T-helper 1 cell treated with Interleukin-12 subunit alpha and Interleukin-12 subunit beta and Interleukin-4 antibody, amounts not matched to agents 30 μg/mL and 1 μg/mL, for 36 hours (primary cell): ENCODE results near the gene PYGO1.
"Not testable (repeated sequence)": the region's sequence is repeated elsewhere in the genome, so short reads cannot be mapped to it uniquely, and the experiment has no call there.

ENCODE experiments used
- H3K27ac Mint-ChIP-seq: one replicate; pipeline ENCODE4 v1.8.0; 2021; ENCODE audit warnings: mild to moderate bottlenecking, mixed read lengths
- H3K27me3 Mint-ChIP-seq: one replicate; pipeline ENCODE4 v1.8.0; 2021; ENCODE audit warnings: low read depth, mixed read lengths
- H3K36me3 Mint-ChIP-seq: one replicate; pipeline ENCODE4 v1.8.0; 2021; ENCODE audit warnings: low read depth, mixed read lengths
- H3K4me1 Mint-ChIP-seq: one replicate; pipeline ENCODE4 v1.8.0; 2021; ENCODE audit warnings: low read depth, mixed read lengths
- H3K4me3 Mint-ChIP-seq: one replicate; pipeline ENCODE4 v1.8.0; 2021; ENCODE audit warnings: mild to moderate bottlenecking, moderate library complexity, mixed read lengths
- H3K9me3 Mint-ChIP-seq: one replicate; pipeline ENCODE4 v1.8.0; 2021; ENCODE audit warnings: mixed read lengths

The PYGO1 gene

GRCh38 chr15:55535436-55535835, 52.7 kb downstream of the PYGO1 start:
- H3K27me3 Mint-ChIP-seq = peaks cover 12% of the 10 kb centered on the region
- H3K27ac Mint-ChIP-seq = no peak overlapping the region
- H3K36me3 Mint-ChIP-seq = no peaks in the 10 kb centered on the region
- no peaks in the 10 kb centered on the region for H3K4me1 Mint-ChIP-seq
- H3K9me3 Mint-ChIP-seq = no peaks in the 10 kb centered on the region
- no peak overlapping the region for H3K4me3 Mint-ChIP-seq

DNA sequence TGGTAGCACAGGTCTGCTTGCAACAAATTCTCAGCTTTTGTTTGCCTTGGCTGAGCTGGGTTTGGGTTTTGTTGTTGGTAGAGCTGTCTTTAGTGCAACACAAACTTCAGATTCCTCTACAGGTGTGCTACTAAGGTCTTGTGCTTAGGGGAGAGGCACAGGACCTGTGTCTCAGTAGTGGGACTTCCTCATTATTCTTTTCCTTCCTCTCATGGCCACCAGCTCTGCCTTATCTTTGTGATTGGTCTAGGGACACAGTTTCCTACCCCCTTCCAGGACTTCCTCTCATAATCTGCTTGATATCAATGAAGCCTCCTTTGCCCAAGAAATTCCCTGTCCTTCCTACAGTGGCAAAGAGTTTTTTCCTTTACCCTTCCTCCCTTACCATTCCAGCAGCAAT, 55.2 kb downstream of the PYGO1 start:
- no peaks in the 10 kb centered on the region for H3K36me3 Mint-ChIP-seq

GRCh38 chr15:55530861-55531313, 57.3 kb downstream of the PYGO1 start:
- no peaks in the 10 kb centered on the region for H3K9me3 Mint-ChIP-seq
- H3K4me1 Mint-ChIP-seq = peaks cover 2% of the 10 kb centered on the region
- no peak overlapping the region for H3K4me3 Mint-ChIP-seq
- no peak overlapping the region for H3K27ac Mint-ChIP-seq
- peaks cover 3% of the 10 kb centered on the region for H3K27me3 Mint-ChIP-seq
- H3K36me3 Mint-ChIP-seq = no peaks in the 10 kb centered on the region

More for the DNA sequence above, 55.2 kb downstream of the PYGO1 start:
- H3K9me3 Mint-ChIP-seq = no peaks in the 10 kb centered on the region
- H3K4me1 Mint-ChIP-seq = no peaks in the 10 kb centered on the region
- no peak overlapping the region for H3K27ac Mint-ChIP-seq
- H3K4me3 Mint-ChIP-seq = no peak overlapping the region
- peaks cover 3% of the 10 kb centered on the region for H3K27me3 Mint-ChIP-seq

- Mint-ChIP-seq H3K27ac (no peak overlapping the region), H3K4me3 (no peak overlapping the region), H3K36me3 (no peaks in the 10 kb centered on the region), H3K27me3 (peaks cover 9% of the 10 kb centered on the region), H3K9me3 (no peaks in the 10 kb centered on the region), H3K4me1 (peaks cover 2% of the 10 kb centered on the region)
These were observed 59.3 kb downstream of the PYGO1 start for GRCh38 chr15:55528812-55529211.

DNA sequence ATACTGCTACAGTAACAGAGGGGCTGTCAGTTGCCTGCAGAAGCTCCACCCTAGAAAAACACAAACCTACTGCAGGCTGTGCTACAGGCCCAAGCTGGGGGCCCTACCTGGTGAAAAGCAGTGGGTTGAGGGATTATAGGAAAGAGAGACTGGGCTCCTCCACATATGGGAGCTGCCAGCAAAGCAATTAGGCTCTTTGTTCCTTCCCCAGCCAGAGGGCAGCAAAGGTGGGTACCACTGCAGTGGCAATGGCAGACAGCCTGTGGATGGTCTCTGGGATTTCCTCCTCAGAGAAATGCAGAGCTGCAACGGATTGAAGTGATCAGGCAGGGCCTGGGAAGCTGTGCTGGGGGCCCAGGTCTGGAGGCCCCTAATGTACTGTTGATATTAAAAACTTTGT, 61.0 kb downstream of the PYGO1 start:
- peaks cover 2% of the 10 kb centered on the region for H3K4me1 Mint-ChIP-seq
- H3K4me3 Mint-ChIP-seq = no peak overlapping the region
- H3K27ac Mint-ChIP-seq = no peak overlapping the region
- peaks cover 9% of the 10 kb centered on the region for H3K27me3 Mint-ChIP-seq
- no peaks in the 10 kb centered on the region for H3K9me3 Mint-ChIP-seq
- no peaks in the 10 kb centered on the region for H3K36me3 Mint-ChIP-seq

- peaks cover 9% of the 10 kb centered on the region for H3K27me3 Mint-ChIP-seq
- no peaks in the 10 kb centered on the region for H3K9me3 Mint-ChIP-seq
- no peaks in the 10 kb centered on the region for H3K36me3 Mint-ChIP-seq
- no peak overlapping the region for H3K27ac Mint-ChIP-seq
- no peak overlapping the region for H3K4me3 Mint-ChIP-seq
- peaks cover 2% of the 10 kb centered on the region for H3K4me1 Mint-ChIP-seq
These were observed 61.5 kb downstream of the PYGO1 start for GRCh38 chr15:55526559-55527036.

DNA sequence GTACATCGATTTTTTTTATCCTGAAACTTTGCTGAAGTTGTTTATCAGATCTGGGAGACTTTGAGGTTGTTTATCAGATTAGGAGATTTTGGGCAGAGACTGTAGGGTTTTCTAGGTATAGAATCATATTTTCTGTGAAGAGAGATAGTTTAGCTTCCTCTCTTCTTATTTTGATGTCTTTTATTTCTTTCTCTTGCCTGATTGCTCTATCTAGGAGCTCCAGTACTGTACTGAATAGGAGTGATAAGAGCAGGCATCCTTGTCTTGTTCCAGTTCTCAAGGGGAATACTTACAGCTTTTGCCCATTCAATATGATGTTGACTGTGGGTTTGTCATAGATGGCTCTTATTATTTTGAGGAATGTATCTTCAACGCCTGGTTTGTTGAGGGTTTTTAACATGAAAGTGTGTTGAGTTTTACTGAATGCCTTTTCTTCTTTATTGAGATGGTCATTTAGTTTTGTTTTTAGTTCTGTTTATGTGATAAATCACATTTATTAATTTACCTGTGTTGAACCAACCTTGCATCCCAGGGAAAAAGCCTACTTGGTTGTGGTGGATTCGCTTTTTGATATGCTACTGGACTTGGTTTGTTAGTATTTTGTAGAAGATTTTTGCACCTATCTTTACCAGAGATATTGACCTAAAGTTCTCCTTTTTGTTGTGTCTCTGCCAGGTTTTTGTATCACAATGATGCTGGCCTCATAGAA, 65.2 kb downstream of the PYGO1 start:
- no peaks in the 10 kb centered on the region for H3K9me3 Mint-ChIP-seq
- H3K36me3 Mint-ChIP-seq = no peaks in the 10 kb centered on the region

GRCh38 chr15:55518641-55519040, 69.5 kb downstream of the PYGO1 start:
- Mint-ChIP-seq H3K36me3 (no peaks in the 10 kb centered on the region), H3K27ac (no peak overlapping the region), H3K27me3 (peaks cover 3% of the 10 kb centered on the region), H3K4me3 (no peak overlapping the region), H3K9me3 (no peaks in the 10 kb centered on the region), H3K4me1 (no peaks in the 10 kb centered on the region)

More for the DNA sequence above, 65.2 kb downstream of the PYGO1 start:
- H3K4me1 Mint-ChIP-seq = peaks cover 2% of the 10 kb centered on the region
- H3K4me3 Mint-ChIP-seq = no peak overlapping the region
- peaks cover 8% of the 10 kb centered on the region for H3K27me3 Mint-ChIP-seq
- H3K27ac Mint-ChIP-seq = no peak overlapping the region

DNA sequence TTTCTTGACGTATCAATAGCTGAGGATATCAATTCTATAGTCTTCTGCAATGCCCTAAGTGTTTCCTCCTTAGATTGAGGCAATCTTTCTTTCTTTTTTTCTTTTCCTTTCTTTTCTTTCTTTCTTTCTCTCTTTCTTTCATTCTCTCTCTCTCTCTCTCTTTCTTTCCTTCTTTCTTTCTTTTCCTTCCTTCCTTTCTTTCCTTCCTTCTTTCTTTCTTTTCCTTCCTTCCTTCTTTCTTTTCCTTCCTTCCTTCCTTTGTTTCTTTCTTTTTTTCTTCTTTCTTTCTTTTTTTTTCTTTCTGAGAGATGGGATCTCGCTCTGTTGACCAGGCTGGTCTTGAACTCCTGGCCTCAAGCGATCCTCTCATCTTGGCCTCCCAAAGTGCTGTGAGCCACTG, 70.1 kb downstream of the PYGO1 start:
- Mint-ChIP-seq H3K27ac (no peak overlapping the region), H3K4me3 (no peak overlapping the region), H3K4me1 (no peaks in the 10 kb centered on the region), H3K27me3 (peaks cover 3% of the 10 kb centered on the region), H3K36me3 (no peaks in the 10 kb centered on the region), H3K9me3 (no peaks in the 10 kb centered on the region)

DNA sequence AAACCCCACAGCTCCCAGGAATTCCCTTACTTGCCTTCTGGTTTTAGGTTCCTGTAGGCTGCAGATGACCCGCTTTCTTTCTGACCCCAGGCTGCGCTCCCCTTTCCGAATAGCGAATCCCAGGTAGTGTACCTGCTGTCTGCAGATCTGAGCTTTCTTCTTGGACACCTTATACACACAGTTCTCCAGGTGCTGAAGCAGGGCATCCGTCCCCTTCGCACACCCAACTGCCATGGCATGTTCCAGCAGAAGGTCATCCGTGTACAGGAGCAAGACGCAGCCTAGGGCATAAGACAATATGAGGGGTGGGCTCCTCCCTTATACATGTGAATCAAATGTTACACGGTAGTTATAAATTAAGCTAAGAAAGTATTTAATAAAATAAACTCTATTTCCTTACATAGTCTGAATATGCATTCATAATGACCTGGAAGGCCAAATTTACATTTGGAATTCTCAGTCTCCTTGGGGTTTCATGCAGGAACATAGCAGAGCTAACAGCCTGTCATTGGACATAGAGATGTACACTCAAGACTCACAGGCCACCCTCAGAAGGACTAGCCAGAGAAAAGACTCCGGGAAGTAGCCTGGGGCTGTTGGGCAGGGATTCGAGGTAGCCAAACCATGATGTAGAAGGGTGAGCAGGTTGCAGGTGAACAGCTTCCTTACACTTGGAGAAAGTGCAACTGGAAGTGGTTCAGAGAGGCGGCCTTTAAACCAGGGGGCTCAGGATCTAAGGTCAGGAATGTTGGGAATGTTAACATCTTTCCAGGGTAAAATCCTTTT, 72.0 kb downstream of the PYGO1 start:
- Mint-ChIP-seq H3K4me1 (no peaks in the 10 kb centered on the region), H3K36me3 (no peaks in the 10 kb centered on the region), H3K27me3 (peaks cover 3% of the 10 kb centered on the region), H3K27ac (no peak overlapping the region), H3K9me3 (no peaks in the 10 kb centered on the region), H3K4me3 (no peak overlapping the region)

DNA sequence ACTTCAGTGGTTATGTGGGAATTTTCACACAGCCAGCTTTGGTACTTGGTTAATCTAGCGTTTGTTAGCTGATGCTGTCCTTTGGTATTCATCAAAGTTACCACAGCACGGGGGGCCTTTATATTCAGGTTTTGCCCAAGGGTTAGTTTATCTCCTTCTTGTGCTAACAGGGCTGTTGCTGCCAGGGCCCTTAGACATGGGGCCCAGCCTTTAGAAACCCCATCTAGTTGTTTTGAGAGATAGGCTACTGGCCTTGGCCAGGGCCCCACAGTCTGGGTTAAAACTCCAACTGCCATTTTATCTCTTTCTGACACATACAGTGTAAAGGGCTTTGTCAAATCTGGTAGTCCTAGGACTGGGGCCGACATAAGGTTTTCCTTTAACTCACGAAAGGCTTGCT, 72.7 kb downstream of the PYGO1 start:
- no peaks in the 10 kb centered on the region for H3K4me1 Mint-ChIP-seq

DNA sequence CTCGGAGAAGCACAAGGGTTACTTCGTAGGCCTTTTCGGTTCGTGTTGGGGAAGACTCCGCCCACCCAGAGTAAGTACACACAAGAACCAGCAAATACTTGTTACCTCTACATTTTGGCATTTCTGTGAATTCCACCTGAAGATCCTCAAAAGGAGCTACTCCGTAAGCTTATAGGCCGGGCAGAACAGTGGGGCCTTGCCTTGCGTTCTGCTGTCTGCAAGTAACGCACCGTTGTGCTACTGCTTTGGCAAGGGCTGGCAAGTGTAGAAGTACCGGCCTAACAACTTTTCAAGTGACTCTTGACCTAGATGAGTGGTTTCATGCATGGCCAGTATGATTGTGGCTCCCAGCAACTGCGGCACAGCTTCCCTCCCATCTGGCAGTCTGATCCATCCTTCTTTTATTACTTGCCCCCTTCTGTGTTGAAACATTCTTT, 73.7 kb downstream of the PYGO1 start:
- H3K36me3 Mint-ChIP-seq = no peaks in the 10 kb centered on the region
- H3K4me3 Mint-ChIP-seq = no peak overlapping the region
- no peaks in the 10 kb centered on the region for H3K4me1 Mint-ChIP-seq
- H3K9me3 Mint-ChIP-seq = no peaks in the 10 kb centered on the region
- no peaks in the 10 kb centered on the region for H3K27me3 Mint-ChIP-seq
- H3K27ac Mint-ChIP-seq = no peak overlapping the region

More for the DNA sequence above, 72.7 kb downstream of the PYGO1 start:
- no peaks in the 10 kb centered on the region for H3K9me3 Mint-ChIP-seq
- no peaks in the 10 kb centered on the region for H3K36me3 Mint-ChIP-seq
- H3K27ac Mint-ChIP-seq = no peak overlapping the region
- H3K27me3 Mint-ChIP-seq = peaks cover 3% of the 10 kb centered on the region
- H3K4me3 Mint-ChIP-seq = no peak overlapping the region

GRCh38 chr15:55513621-55514413, 74.3 kb downstream of the PYGO1 start:
- H3K4me1 Mint-ChIP-seq, H3K27ac Mint-ChIP-seq, H3K36me3 Mint-ChIP-seq, H3K27me3 Mint-ChIP-seq, H3K4me3 Mint-ChIP-seq, H3K9me3 Mint-ChIP-seq: not testable (repeated sequence)

DNA sequence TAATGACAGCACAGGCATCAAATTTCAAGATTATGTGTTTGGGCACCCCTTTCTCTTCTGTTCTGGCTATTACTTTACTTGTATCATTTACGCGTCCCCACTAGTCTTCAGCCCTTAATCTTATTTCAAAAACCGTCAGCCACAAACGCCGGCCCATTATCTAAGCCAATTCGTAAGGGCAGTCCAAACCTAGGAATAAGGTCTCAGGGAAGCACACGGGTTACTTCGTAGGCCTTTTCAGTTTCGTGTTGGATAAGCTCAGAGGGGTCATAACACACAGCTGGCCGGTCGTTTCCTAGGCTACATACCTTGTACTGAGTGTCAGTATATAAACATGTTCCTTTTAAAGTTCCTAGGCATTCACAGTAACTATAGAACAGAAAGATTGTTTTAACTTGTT, 75.0 kb downstream of the PYGO1 start:
- Mint-ChIP-seq H3K36me3 (no peaks in the 10 kb centered on the region), H3K4me3 (no peak overlapping the region), H3K9me3 (no peaks in the 10 kb centered on the region), H3K27me3 (no peaks in the 10 kb centered on the region), H3K27ac (no peak overlapping the region), H3K4me1 (no peaks in the 10 kb centered on the region)
